HEK293 (cell line): Measurements from ENCODE around the gene TMIGD2.

Source experiments
- CTCF ChIA-PET: fragments of 350-600 bp; formaldehyde crosslinking; extraction: SDS; loops from one replicate; lab custom pipeline; 2021; ENCODE audit warnings: antibody characterized with exemption; lab: Yijun Ruan, JAX
- POLR2A ChIA-PET: fragments of 300-600 bp; formaldehyde crosslinking; extraction: SDS; loops from one replicate; lab custom pipeline; 2020; ENCODE audit warnings: antibody characterized with exemption, inconsistent platforms; lab: Yijun Ruan, JAX
- H3K27ac ChIP-seq: fragments of 200-500 bp; sonication (Bioruptor generic); 2 replicates; pipeline ENCODE4 v1.5.1; 2014; ENCODE audit warnings: low read depth, low read length, control low read depth, inconsistent platforms; ENCODE audit errors: extremely low read depth
- H3K36me3 ChIP-seq, 2 experiments: fragments of 200-500 bp in 1 of 2; sonication (Bioruptor generic) in 1 of 2; 1 replicate in 1 of 2; 2 replicates in 1 of 2; pipeline ENCODE4 v1.5.1; 2014 to 2017; ENCODE audit warnings: inconsistent platforms in 2 of 2, low read length in 2 of 2; ENCODE audit not compliant: control insufficient read depth in 2 of 2, insufficient read depth in 1 of 2
- H3K4me1 ChIP-seq: fragments of 200-500 bp; sonication (Bioruptor generic); 2 replicates; pipeline ENCODE4 v1.5.1; 2014; ENCODE audit warnings: mild to moderate bottlenecking, low read length, inconsistent platforms; ENCODE audit not compliant: control insufficient read depth, insufficient read depth
- H3K4me3 ChIP-seq: 2 replicates; pipeline ENCODE4 v1.5.1; 2011; ENCODE audit warnings: low read depth, mild to moderate bottlenecking, control low read depth, low read length, moderate library complexity
- H3K9me3 ChIP-seq: fragments of 200-500 bp; sonication (Bioruptor generic); 2 replicates; pipeline ENCODE4 v1.5.1; 2014; ENCODE audit warnings: low read depth, low read length, inconsistent platforms; ENCODE audit not compliant: control insufficient read depth, insufficient read depth
- FEZF1 ChIP-seq: fragments of 450-650 bp; formaldehyde crosslinking; IDR thresholded peaks from 2 replicates; pipeline ENCODE4 v1.5.1; 2016; ENCODE audit warnings: missing biosample characterization, missing genetic modification characterization
- KLF1 ChIP-seq: fragments of 450-650 bp; formaldehyde crosslinking; IDR thresholded peaks from 2 replicates; pipeline ENCODE4 v1.5.1; 2016; ENCODE audit warnings: missing biosample characterization, missing genetic modification characterization
- KLF10 ChIP-seq: fragments of 450-650 bp; IDR thresholded peaks from 2 replicates; pipeline ENCODE4 v1.5.1; 2018; ENCODE audit warnings: missing biosample characterization, mild to moderate bottlenecking, missing genetic modification characterization
- KLF8 ChIP-seq: fragments of 450-650 bp; formaldehyde crosslinking; IDR thresholded peaks from 2 replicates; pipeline ENCODE4 v1.5.1; 2016; ENCODE audit warnings: missing biosample characterization, missing genetic modification characterization
- MEIS1 ChIP-seq: sonication (generic); formaldehyde crosslinking; IDR thresholded peaks from 2 replicates; pipeline ENCODE4 v1.8.1; 2022; ENCODE audit warnings: missing genetic modification reagents, mild to moderate bottlenecking, borderline replicate concordance
- OSR2 ChIP-seq: fragments of 450-650 bp; formaldehyde crosslinking; IDR thresholded peaks from 2 replicates; pipeline ENCODE4 v1.5.1; 2016; ENCODE audit warnings: missing biosample characterization, missing genetic modification characterization
- RBAK ChIP-seq: fragments of 450-650 bp; formaldehyde crosslinking; IDR thresholded peaks from 2 replicates; pipeline ENCODE4 v1.5.1; 2016; ENCODE audit warnings: missing biosample characterization, missing genetic modification characterization
- REPIN1 ChIP-seq: fragments of 450-650 bp; formaldehyde crosslinking; IDR thresholded peaks from 2 replicates; pipeline ENCODE4 v1.5.1; 2017; ENCODE audit warnings: missing biosample characterization, missing genetic modification characterization, low read depth
- ZBTB20 ChIP-seq: fragments of 450-650 bp; formaldehyde crosslinking; IDR thresholded peaks from 2 replicates; pipeline ENCODE4 v1.5.1; 2016; ENCODE audit warnings: missing biosample characterization, missing genetic modification characterization
- ZBTB48 ChIP-seq: fragments of 450-650 bp; formaldehyde crosslinking; IDR thresholded peaks from 2 replicates; pipeline ENCODE4 v1.5.1; 2016; ENCODE audit warnings: missing biosample characterization, missing genetic modification characterization
- ZFHX2 ChIP-seq: fragments of 450-650 bp; formaldehyde crosslinking; conservative IDR thresholded peaks from 2 replicates; pipeline ENCODE4 v1.5.1; 2016; ENCODE audit warnings: missing biosample characterization, missing genetic modification characterization
- ZNF16 ChIP-seq: fragments of 450-650 bp; formaldehyde crosslinking; IDR thresholded peaks from 2 replicates; pipeline ENCODE4 v1.5.1; 2016; ENCODE audit warnings: low read depth, missing biosample characterization, missing genetic modification characterization
- ZNF169 ChIP-seq: fragments of 450-650 bp; formaldehyde crosslinking; IDR thresholded peaks from 2 replicates; pipeline ENCODE4 v1.5.1; 2016; ENCODE audit warnings: missing biosample characterization, missing genetic modification characterization
- ZNF214 ChIP-seq: fragments of 450-650 bp; formaldehyde crosslinking; IDR thresholded peaks from 2 replicates; pipeline ENCODE4 v1.5.1; 2017; ENCODE audit warnings: missing biosample characterization, mild to moderate bottlenecking, missing genetic modification characterization, borderline replicate concordance
- ZNF221 ChIP-seq: fragments of 450-650 bp; formaldehyde crosslinking; IDR thresholded peaks from 2 replicates; pipeline ENCODE4 v1.5.1; 2017; ENCODE audit warnings: missing biosample characterization, missing genetic modification characterization, borderline replicate concordance
- ZNF274 ChIP-seq, 2 experiments: fragments of 200-500 bp in 1 of 2; fragments of 450-650 bp in 1 of 2; sonication (Bioruptor generic) in 1 of 2; formaldehyde crosslinking in 1 of 2; IDR thresholded peaks; 2 replicates each; pipeline versions ENCODE4 v1.5.1 to v1.6.1; 2014 to 2016; ENCODE audit warnings: borderline replicate concordance in 1 of 2, inconsistent platforms in 1 of 2, low read length in 1 of 2, missing biosample characterization in 1 of 2, missing genetic modification characterization in 1 of 2
- ZNF324 ChIP-seq: fragments of 450-650 bp; formaldehyde crosslinking; IDR thresholded peaks from 2 replicates; pipeline ENCODE4 v1.5.1; 2016; ENCODE audit warnings: missing biosample characterization, missing genetic modification characterization
- ZNF423 ChIP-seq: fragments of 450-650 bp; formaldehyde crosslinking; IDR thresholded peaks from 2 replicates; pipeline ENCODE4 v1.5.1; 2016; ENCODE audit warnings: missing biosample characterization, missing genetic modification characterization
- ZNF433 ChIP-seq: fragments of 450-650 bp; formaldehyde crosslinking; IDR thresholded peaks from 2 replicates; pipeline ENCODE4 v1.5.1; 2016; ENCODE audit warnings: missing biosample characterization, missing genetic modification characterization, low read depth
- ZNF501 ChIP-seq: fragments of 450-650 bp; formaldehyde crosslinking; IDR thresholded peaks from 2 replicates; pipeline ENCODE4 v1.5.1; 2016; ENCODE audit warnings: missing biosample characterization, missing genetic modification characterization
- ZNF521 ChIP-seq: fragments of 450-650 bp; formaldehyde crosslinking; IDR thresholded peaks from 2 replicates; pipeline ENCODE4 v1.5.1; 2017; ENCODE audit warnings: missing biosample characterization, mild to moderate bottlenecking, missing genetic modification characterization
- ZNF530 ChIP-seq: fragments of 450-650 bp; formaldehyde crosslinking; IDR thresholded peaks from 2 replicates; pipeline ENCODE4 v1.5.1; 2016; ENCODE audit warnings: low read depth, missing biosample characterization, missing genetic modification characterization
- ZNF544 ChIP-seq: fragments of 450-650 bp; formaldehyde crosslinking; IDR thresholded peaks from 2 replicates; pipeline ENCODE4 v1.5.0; 2017; ENCODE audit warnings: missing biosample characterization, missing genetic modification characterization
- ZNF561 ChIP-seq: fragments of 450-650 bp; IDR thresholded peaks from 2 replicates; pipeline ENCODE4 v1.5.1; 2018; ENCODE audit warnings: missing biosample characterization, missing genetic modification characterization, borderline replicate concordance
- ZNF623 ChIP-seq: fragments of 450-650 bp; formaldehyde crosslinking; IDR thresholded peaks from 2 replicates; pipeline ENCODE4 v1.5.1; 2016; ENCODE audit warnings: missing biosample characterization, missing genetic modification characterization
- ZNF707 ChIP-seq: fragments of 450-650 bp; formaldehyde crosslinking; IDR thresholded peaks from 2 replicates; pipeline ENCODE4 v1.5.1; 2016; ENCODE audit warnings: missing biosample characterization, missing genetic modification characterization
- ZXDB ChIP-seq: fragments of 450-650 bp; formaldehyde crosslinking; IDR thresholded peaks from 2 replicates; pipeline ENCODE4 v1.5.1; 2016; ENCODE audit warnings: missing biosample characterization, missing genetic modification characterization
- TF ChIP-seq, protein P1 (sequence below): fragments of 450-650 bp; formaldehyde crosslinking; IDR thresholded peaks from 2 replicates; pipeline ENCODE4 v1.5.1; 2016; ENCODE audit warnings: missing biosample characterization, missing genetic modification characterization
- TF ChIP-seq, protein P2 (sequence below): fragments of 450-650 bp; formaldehyde crosslinking; IDR thresholded peaks from 2 replicates; pipeline ENCODE4 v1.5.1; 2016; ENCODE audit warnings: missing biosample characterization, missing genetic modification characterization
- TF ChIP-seq, protein P3 (sequence below): fragments of 450-650 bp; formaldehyde crosslinking; IDR thresholded peaks from 2 replicates; pipeline ENCODE4 v1.5.1; 2016; ENCODE audit warnings: missing biosample characterization, missing genetic modification characterization

TMIGD2 gene

DNA sequence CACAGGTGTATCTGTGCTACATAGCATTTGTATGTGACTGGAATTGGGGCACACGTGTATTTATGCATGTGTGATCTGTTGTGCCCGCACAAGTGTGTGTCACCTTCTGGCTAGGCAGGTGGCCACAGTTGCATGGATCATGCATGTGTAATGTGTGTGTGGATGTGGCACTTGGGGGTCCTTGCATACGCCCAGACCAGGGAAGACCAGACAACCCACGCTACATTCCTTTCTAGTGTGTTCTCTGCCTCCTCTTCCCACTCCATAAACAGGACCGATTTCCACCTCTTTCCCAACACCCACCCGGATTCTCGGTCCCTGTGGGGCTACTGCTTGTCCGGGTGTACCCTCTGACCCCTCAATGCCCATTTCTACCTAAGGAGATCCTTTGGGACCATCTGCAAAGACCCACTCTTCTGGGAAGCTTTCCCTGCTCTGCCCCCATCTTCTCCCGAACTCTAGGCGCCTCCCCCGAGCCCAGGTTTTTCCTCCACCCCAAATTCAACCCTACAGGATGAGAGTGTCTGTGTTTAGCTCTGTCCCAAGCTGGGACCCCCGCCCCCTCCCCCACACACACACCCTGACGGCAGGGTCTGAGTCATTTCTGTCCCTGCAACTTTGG is 24.1 kb upstream of the TMIGD2 start (continued):
- no peak for TF ChIP-seq ZNF214 (tag by site-specific recombination)
- TF ChIP-seq, protein P1, sequence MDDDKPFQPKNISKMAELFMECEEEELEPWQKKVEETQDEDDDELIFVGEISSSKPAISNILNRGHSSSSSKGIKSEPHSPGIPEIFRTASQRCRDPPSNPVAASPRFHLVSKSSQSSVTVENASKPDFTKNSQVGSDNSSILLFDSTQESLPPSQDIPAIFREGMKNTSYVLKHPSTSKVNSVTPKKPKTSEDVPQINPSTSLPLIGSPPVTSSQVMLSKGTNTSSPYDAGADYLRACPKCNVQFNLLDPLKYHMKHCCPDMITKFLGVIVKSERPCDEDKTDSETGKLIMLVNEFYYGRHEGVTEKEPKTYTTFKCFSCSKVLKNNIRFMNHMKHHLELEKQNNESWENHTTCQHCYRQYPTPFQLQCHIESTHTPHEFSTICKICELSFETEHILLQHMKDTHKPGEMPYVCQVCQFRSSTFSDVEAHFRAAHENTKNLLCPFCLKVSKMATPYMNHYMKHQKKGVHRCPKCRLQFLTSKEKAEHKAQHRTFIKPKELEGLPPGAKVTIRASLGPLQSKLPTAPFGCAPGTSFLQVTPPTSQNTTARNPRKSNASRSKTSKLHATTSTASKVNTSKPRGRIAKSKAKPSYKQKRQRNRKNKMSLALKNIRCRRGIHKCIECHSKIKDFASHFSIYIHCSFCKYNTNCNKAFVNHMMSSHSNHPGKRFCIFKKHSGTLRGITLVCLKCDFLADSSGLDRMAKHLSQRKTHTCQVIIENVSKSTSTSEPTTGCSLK: no peak
- no peak for TF ChIP-seq ZNF707 (tag by site-specific recombination)
- TF ChIP-seq ZFHX2 (tag by site-specific recombination): peak; percentile 14; the same call in 1 of the 2 replicates
- no peak for TF ChIP-seq ZNF501 (tag by site-specific recombination)
- TF ChIP-seq ZBTB20: no peak
- no peak for TF ChIP-seq ZNF221 (tag by site-specific recombination)
- TF ChIP-seq ZNF169 (tag by site-specific recombination): no peak
- TF ChIP-seq FEZF1 (tag by site-specific recombination): no peak
- TF ChIP-seq ZNF530: no peak
- no peak for TF ChIP-seq ZNF623 (tag by site-specific recombination)
- TF ChIP-seq ZNF274 (IDR thresholded peaks at IDR 0.05; ENCODE audit: low read length): no peak
- no peak for TF ChIP-seq ZNF274 (tag by site-specific recombination; IDR thresholded peaks at IDR 0.05; ENCODE audit: borderline replicate concordance)
- TF ChIP-seq ZNF423 (tag by site-specific recombination): no peak
- TF ChIP-seq ZBTB48 (tag by site-specific recombination): peak; percentile 54
- TF ChIP-seq KLF10: no peak

DNA sequence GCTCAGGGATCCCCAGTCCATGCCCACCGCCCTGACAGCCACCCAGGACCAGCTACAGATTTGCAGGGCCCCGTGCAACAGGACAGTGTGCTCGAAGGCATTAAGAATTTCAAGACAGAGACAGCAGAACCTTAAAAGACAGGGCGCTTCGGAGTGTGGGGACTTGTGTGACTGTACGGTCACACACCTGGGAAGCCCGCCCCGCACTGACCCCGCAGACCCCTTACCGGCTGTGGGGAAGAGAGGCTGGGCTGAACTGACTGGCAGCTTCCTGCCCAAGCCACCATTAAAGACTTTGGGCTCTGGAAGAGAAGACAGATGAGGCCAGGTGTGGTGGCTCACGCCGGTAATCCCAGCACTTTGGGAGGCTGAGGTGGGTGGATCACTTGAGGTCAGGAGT is 22.0 kb upstream of the TMIGD2 start:
- H3K36me3 ChIP-seq: no peaks in the 10 kb centered on the region
- no peaks in the 10 kb centered on the region for H3K9me3 ChIP-seq
- no peak overlapping the region for H3K27ac ChIP-seq
- no peak overlapping the region for H3K4me3 ChIP-seq
- CTCF ChIA-PET: interaction anchor here (1.4 kb wide), 1 partner anchor 28 kb away, joined by 3 read pairs; no protein-coding TSS in a partner anchor
- no peak for TF ChIP-seq ZXDB
- no peak for TF ChIP-seq OSR2 (tag by site-specific recombination)
- TF ChIP-seq ZNF214 (tag by site-specific recombination): no peak
- TF ChIP-seq ZNF169 (tag by site-specific recombination): no peak
- no peak for TF ChIP-seq ZNF521 (tag by site-specific recombination)
- no peak for TF ChIP-seq RBAK (tag by site-specific recombination)
- TF ChIP-seq ZNF16: no peak
- no peaks in the 10 kb centered on the region for H3K4me1 ChIP-seq
- POLR2A ChIA-PET: interaction anchor here (0.9 to 3.8 kb wide), 2 partner anchors 19 to 56 kb away, joined by 3 to 16 read pairs; partner anchors contain the start of gene MPND

DNA sequence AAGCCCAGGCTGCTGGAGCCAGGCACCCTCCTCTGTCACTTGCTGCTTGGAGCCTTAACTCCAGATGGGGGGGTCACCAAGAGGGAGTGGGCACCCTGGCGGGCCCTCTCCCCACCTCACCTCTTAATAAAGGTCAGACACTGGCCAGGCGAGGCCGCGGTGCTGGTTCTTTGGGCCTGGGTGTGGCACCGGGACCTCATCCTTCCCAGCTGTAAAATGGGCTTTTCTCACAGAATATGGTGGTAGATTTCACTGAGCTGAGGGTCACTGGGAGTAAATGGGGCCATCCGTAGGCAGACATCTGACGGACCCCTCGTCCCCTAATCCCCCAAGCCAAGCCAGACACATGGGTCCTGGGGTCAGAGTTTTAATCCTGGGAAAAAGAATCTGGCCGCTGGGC is 21.5 kb upstream of the TMIGD2 start:
- Histone ChIP-seq H3K36me3 (peaks cover 0 to 3% of the 10 kb centered on the region in 2 experiments; a peak in 1 of 3 replicates), H3K27ac (no peak overlapping the region), H3K9me3 (no peaks in the 10 kb centered on the region), H3K4me3 (no peak overlapping the region), H3K4me1 (no peaks in the 10 kb centered on the region)
- CTCF ChIA-PET: interaction anchor here (1.6 to 2.3 kb wide), 2 partner anchors 29 to 313 kb away, joined by 3 to 12 read pairs; no protein-coding TSS in a partner anchor
- POLR2A ChIA-PET: interaction anchor here (3.8 kb wide), 1 partner anchor 20 kb away, joined by 16 read pairs; the partner anchor contains the start of gene MPND
- TF ChIP-seq ZNF544 (tag by site-specific recombination) (no peak), ZNF433 (tag by site-specific recombination) (no peak), MEIS1 (CRISPR knock-in tag) (no peak), KLF8 (0 out of 2 replicates have a peak, but pooled peaks have one; percentile 50), ZNF707 (tag by site-specific recombination) (no peak), KLF1 (peak; percentile 25; the same call in 1 of the 2 replicates), ZNF324 (tag by site-specific recombination) (no peak), REPIN1 (tag by site-specific recombination) (no peak), ZNF274 (IDR thresholded peaks at IDR 0.05; ENCODE audit: low read length) (no peak), ZNF274 (tag by site-specific recombination; IDR thresholded peaks at IDR 0.05; ENCODE audit: borderline replicate concordance) (no peak), ZNF561 (tag by site-specific recombination) (no peak)
- TF ChIP-seq, protein P2, sequence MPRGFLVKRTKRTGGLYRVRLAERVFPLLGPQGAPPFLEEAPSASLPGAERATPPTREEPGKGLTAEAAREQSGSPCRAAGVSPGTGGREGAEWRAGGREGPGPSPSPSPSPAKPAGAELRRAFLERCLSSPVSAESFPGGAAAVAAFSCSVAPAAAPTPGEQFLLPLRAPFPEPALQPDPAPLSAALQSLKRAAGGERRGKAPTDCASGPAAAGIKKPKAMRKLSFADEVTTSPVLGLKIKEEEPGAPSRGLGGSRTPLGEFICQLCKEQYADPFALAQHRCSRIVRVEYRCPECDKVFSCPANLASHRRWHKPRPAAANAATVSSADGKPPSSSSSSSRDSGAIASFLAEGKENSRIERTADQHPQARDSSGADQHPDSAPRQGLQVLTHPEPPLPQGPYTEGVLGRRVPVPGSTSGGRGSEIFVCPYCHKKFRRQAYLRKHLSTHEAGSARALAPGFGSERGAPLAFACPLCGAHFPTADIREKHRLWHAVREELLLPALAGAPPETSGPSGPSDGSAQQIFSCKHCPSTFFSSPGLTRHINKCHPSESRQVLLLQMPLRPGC (tag by site-specific recombination): no peak
- TF ChIP-seq, protein P3, sequence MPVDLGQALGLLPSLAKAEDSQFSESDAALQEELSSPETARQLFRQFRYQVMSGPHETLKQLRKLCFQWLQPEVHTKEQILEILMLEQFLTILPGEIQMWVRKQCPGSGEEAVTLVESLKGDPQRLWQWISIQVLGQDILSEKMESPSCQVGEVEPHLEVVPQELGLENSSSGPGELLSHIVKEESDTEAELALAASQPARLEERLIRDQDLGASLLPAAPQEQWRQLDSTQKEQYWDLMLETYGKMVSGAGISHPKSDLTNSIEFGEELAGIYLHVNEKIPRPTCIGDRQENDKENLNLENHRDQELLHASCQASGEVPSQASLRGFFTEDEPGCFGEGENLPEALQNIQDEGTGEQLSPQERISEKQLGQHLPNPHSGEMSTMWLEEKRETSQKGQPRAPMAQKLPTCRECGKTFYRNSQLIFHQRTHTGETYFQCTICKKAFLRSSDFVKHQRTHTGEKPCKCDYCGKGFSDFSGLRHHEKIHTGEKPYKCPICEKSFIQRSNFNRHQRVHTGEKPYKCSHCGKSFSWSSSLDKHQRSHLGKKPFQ (tag by site-specific recombination): no peak
